SK-N-SH (cell line): Measurements from ENCODE around the gene CCDC127. TPM values are rescaled to one million over a fixed set of nuclear protein-coding genes. Genes with fewer than 3 reads are reported as not detected.

Experiments used
- CTCF ChIA-PET: fragments of 300-600, 350-600 bp; formaldehyde crosslinking; extraction: SDS; loops from one replicate; lab custom pipeline; 2021; lab: Yijun Ruan, JAX
- POLR2A ChIA-PET: fragments of 350-600 bp; sonication (Branson Sonifier 250); formaldehyde crosslinking; extraction: SDS; loops from one replicate; lab custom pipeline; 2020; ENCODE audit warnings: antibody characterized with exemption, inconsistent platforms; lab: Yijun Ruan, JAX
- DNase-seq: peaks from one replicate; pipeline ENCODE4 v3.0.0; 2012
- H2AFZ ChIP-seq: fragments of 200-600 bp; sonication (generic); 2 replicates; pipeline ENCODE4 v1.8.1; 2016; ENCODE audit warnings: antibody characterized with exemption, mild to moderate bottlenecking, low read depth
- H3F3A ChIP-seq: fragments of 200-600 bp; sonication (generic); replicated peaks from 2 replicates; pipeline ENCODE3; 2016; ENCODE audit warnings: antibody characterized with exemption, mild to moderate bottlenecking; ENCODE audit not compliant: insufficient read depth
- H3K27ac ChIP-seq, 2 experiments: fragments of 200-500 bp in 1 of 2; fragments of 200-600 bp in 1 of 2; sonication (Bioruptor generic) in 1 of 2; sonication (generic), shearing (Covaris generic) in 1 of 2; 2 replicates each; pipeline versions ENCODE4 v1.5.1 to v1.6.1; 2014 to 2016; ENCODE audit warnings: low read depth in 2 of 2, inconsistent platforms in 1 of 2, low read length in 1 of 2, mild to moderate bottlenecking in 1 of 2, mixed read lengths in 1 of 2
- H3K27me3 ChIP-seq: fragments of 200-600 bp; sonication (generic), shearing (Covaris generic); 2 replicates; pipeline ENCODE4 v1.6.1; 2016; ENCODE audit warnings: mixed run types; ENCODE audit not compliant: insufficient read depth
- H3K36me3 ChIP-seq, 2 experiments: fragments of 200-500 bp in 1 of 2; fragments of 200-600 bp in 1 of 2; sonication (Bioruptor generic) in 1 of 2; sonication (generic) in 1 of 2; replicated peaks in 1 of 2; 2 replicates each; pipeline versions ENCODE3 to v1.5.1; 2014 to 2016; ENCODE audit warnings: low read length in 1 of 2, mild to moderate bottlenecking in 1 of 2; ENCODE audit not compliant: insufficient read depth in 2 of 2, control insufficient read depth in 1 of 2
- H3K4me1 ChIP-seq, 2 experiments: fragments of 200-500 bp in 1 of 2; fragments of 200-600 bp in 1 of 2; sonication (Bioruptor generic) in 1 of 2; sonication (generic), shearing (Covaris generic) in 1 of 2; 2 replicates each; pipeline versions ENCODE4 v1.5.1 to v1.6.1; 2014 to 2016; ENCODE audit warnings: low read depth in 1 of 2, low read length in 1 of 2, mixed run types in 1 of 2; ENCODE audit not compliant: insufficient read depth in 2 of 2, control insufficient read depth in 1 of 2
- H3K4me2 ChIP-seq: fragments of 200-600 bp; sonication (generic), shearing (Covaris generic); 2 replicates; pipeline ENCODE4 v1.6.1; 2017; ENCODE audit warnings: mixed run types
- H3K4me3 ChIP-seq, 2 experiments: fragments of 200-500 bp in 1 of 2; fragments of 200-600 bp in 1 of 2; sonication (Bioruptor generic) in 1 of 2; sonication (generic), shearing (Covaris generic) in 1 of 2; 2 replicates each; pipeline versions ENCODE4 v1.5.1 to v1.8.1; 2014 to 2016; ENCODE audit warnings: low read depth in 2 of 2, inconsistent platforms in 1 of 2, low read length in 1 of 2, mild to moderate bottlenecking in 1 of 2, mixed read lengths in 1 of 2, moderate library complexity in 1 of 2
- H3K79me2 ChIP-seq: fragments of 200-600 bp; sonication (generic); 2 replicates; pipeline ENCODE4 v1.8.1; 2017; ENCODE audit warnings: mild to moderate bottlenecking; ENCODE audit not compliant: insufficient read depth
- H3K9ac ChIP-seq: fragments of 200-600 bp; sonication (generic); 2 replicates; pipeline ENCODE4 v1.6.1; 2017; ENCODE audit warnings: mixed run types
- H3K9me2 ChIP-seq: fragments of 200-600 bp; sonication (generic); 2 replicates; pipeline ENCODE4 v1.6.1; 2017; ENCODE audit warnings: mixed run types
- H3K9me3 ChIP-seq: fragments of 200-600 bp; sonication (generic); 2 replicates; pipeline ENCODE4 v1.6.1; 2017; ENCODE audit warnings: mixed run types, mild to moderate bottlenecking, moderate library complexity
- H4K20me1 ChIP-seq: fragments of 200-600 bp; sonication (generic); 2 replicates; pipeline ENCODE4 v1.6.1; 2017; ENCODE audit warnings: mild to moderate bottlenecking, mixed run types; ENCODE audit not compliant: insufficient read depth
- CHD2 ChIP-seq: fragments of 150-350 bp; IDR thresholded peaks from 2 replicates; pipeline ENCODE4 v1.6.1; 2018; ENCODE audit warnings: low read length; ENCODE audit not compliant: partially characterized antibody
- CTCF ChIP-seq: fragments of 200-600 bp; sonication (generic); IDR thresholded peaks from 2 replicates; pipeline ENCODE4 v1.6.1; 2017; ENCODE audit warnings: antibody characterized with exemption, mild to moderate bottlenecking, moderate library complexity
- ELF1 ChIP-seq: IDR thresholded peaks from 2 replicates; pipeline ENCODE4 v1.4.0; 2012
- FOSL2 ChIP-seq: IDR thresholded peaks from 2 replicates; pipeline ENCODE4 v1.4.0; 2012; ENCODE audit warnings: low read depth, mild to moderate bottlenecking, moderate library complexity, borderline replicate concordance
- FOXJ3 ChIP-seq: sonication (generic); formaldehyde crosslinking; IDR thresholded peaks from 2 replicates; pipeline ENCODE4 v1.5.1; 2020; ENCODE audit warnings: mild to moderate bottlenecking, missing genetic modification reagents
- FOXM1 ChIP-seq: IDR thresholded peaks from 2 replicates; pipeline ENCODE4 v1.4.0; 2012; ENCODE audit warnings: low read depth, mild to moderate bottlenecking
- GABPA ChIP-seq: IDR thresholded peaks from 2 replicates; pipeline ENCODE4 v1.4.0; 2012; ENCODE audit warnings: low read depth, mild to moderate bottlenecking
- GATA2 ChIP-seq: sonication (generic); formaldehyde crosslinking; IDR thresholded peaks from 2 replicates; pipeline ENCODE4 v1.5.0; 2020; ENCODE audit warnings: mild to moderate bottlenecking, missing genetic modification reagents
- JUND ChIP-seq: IDR thresholded peaks from 2 replicates; pipeline ENCODE4 v1.4.0; 2012
- MEF2A ChIP-seq: IDR thresholded peaks from 2 replicates; pipeline ENCODE4 v1.4.0; 2012; ENCODE audit warnings: low read depth, borderline replicate concordance
- NRF1 ChIP-seq: IDR thresholded peaks from 2 replicates; pipeline ENCODE4 v1.6.1; 2012; ENCODE audit warnings: low read depth, mild to moderate bottlenecking, low read length
- POLR2AphosphoS5 ChIP-seq: IDR thresholded peaks from 2 replicates; pipeline ENCODE4 v1.6.1; 2012; ENCODE audit warnings: low read depth, low read length
- RAD21 ChIP-seq: IDR thresholded peaks from 2 replicates; pipeline ENCODE4 v1.6.1; 2012; ENCODE audit warnings: mild to moderate bottlenecking, low read length
- RCOR1 ChIP-seq: fragments of 150-350 bp; IDR thresholded peaks from 2 replicates; pipeline ENCODE4 v1.6.1; 2017; ENCODE audit warnings: antibody characterized with exemption, low read length
- RFX5 ChIP-seq: IDR thresholded peaks from 2 replicates; pipeline ENCODE4 v1.6.1; 2012; ENCODE audit warnings: mild to moderate bottlenecking, improper control_type of control experiment, low read length
- RXRA ChIP-seq: IDR thresholded peaks from 2 replicates; pipeline ENCODE4 v1.4.0; 2012; ENCODE audit warnings: low read depth, mild to moderate bottlenecking, borderline replicate concordance
- SIN3A ChIP-seq: IDR thresholded peaks from 2 replicates; pipeline ENCODE4 v1.6.1; 2012; ENCODE audit warnings: low read depth, mild to moderate bottlenecking, low read length, moderate library complexity, borderline replicate concordance
- SMC3 ChIP-seq: IDR thresholded peaks from 2 replicates; pipeline ENCODE4 v1.6.1; 2012; ENCODE audit warnings: low read depth, low read length, improper control_type of control experiment
- TCF12 ChIP-seq: IDR thresholded peaks from 2 replicates; pipeline ENCODE4 v1.4.0; 2012
- WGBS: methylation state at CpG from one replicate; pipeline ENCODE4 v1.1.6; 2017; ENCODE audit warnings: low lambda C conversion rate; 5-methylcytosine and 5-hydroxymethylcytosine counted together
- polyA plus RNA-seq, 3 experiments: library from polyadenylated mRNA; depleted of rRNA; stranded (reverse); fragments of >200 nt; gene quantifications; 2 replicates each; pipeline ENCODE4 v1.2.3, GENCODE V29; 2012
- TF ChIP-seq, protein P1 (sequence below): IDR thresholded peaks from 2 replicates; pipeline ENCODE4 v1.4.0; 2012; ENCODE audit warnings: low read depth, borderline replicate concordance
- TF ChIP-seq, protein P2 (sequence below): fragments of 150-350 bp; IDR thresholded peaks from 2 replicates; pipeline ENCODE4 v1.6.1; 2017; ENCODE audit warnings: antibody characterized with exemption, low read length, low read depth, borderline replicate concordance

Gene CCDC127
- polyA plus RNA-seq, 1 of the 3 experiments (the other 2 are of a cell fraction) = 3.9 TPM

GRCh38 chr5:150746-151145, 67.2 kb downstream of the CCDC127 start:
- ChIA-PET CTCF (no interaction called here), POLR2A (no interaction called here)
- Histone ChIP-seq H3K36me3 (no peaks in the 10 kb centered on the region), H3K9ac (no peak overlapping the region), H3K9me3 (peaks cover 14% of the 10 kb centered on the region; the same call in 1 of the 2 replicates), H2AFZ (no peak overlapping the region), H3K4me1 (no peaks in the 10 kb centered on the region), H3K4me2 (no peak overlapping the region), H4K20me1 (no peaks in the 10 kb centered on the region), H3K27ac (no peak overlapping the region), H3F3A (peaks cover 4% of the 10 kb centered on the region), H3K4me3 (no peak overlapping the region), H3K9me2 (no peaks in the 10 kb centered on the region), H3K27me3 (no peaks in the 10 kb centered on the region), H3K79me2 (no peaks in the 10 kb centered on the region)
- DNase-seq = no peak
- TF ChIP-seq FOXJ3 (CRISPR knock-in tag) (no peak), SIN3A (no peak), ELF1 (no peak), POLR2AphosphoS5 (no peak), FOSL2 (no peak), RXRA (no peak), TCF12 (no peak), NRF1 (no peak), GATA2 (CRISPR knock-in tag) (no peak), CTCF (no peak), RCOR1 (no peak), GABPA (no peak), RFX5 (no peak)
- TF ChIP-seq, protein P1, sequence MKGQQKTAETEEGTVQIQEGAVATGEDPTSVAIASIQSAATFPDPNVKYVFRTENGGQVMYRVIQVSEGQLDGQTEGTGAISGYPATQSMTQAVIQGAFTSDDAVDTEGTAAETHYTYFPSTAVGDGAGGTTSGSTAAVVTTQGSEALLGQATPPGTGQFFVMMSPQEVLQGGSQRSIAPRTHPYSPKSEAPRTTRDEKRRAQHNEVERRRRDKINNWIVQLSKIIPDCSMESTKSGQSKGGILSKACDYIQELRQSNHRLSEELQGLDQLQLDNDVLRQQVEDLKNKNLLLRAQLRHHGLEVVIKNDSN = no peak
- TF ChIP-seq, protein P2, sequence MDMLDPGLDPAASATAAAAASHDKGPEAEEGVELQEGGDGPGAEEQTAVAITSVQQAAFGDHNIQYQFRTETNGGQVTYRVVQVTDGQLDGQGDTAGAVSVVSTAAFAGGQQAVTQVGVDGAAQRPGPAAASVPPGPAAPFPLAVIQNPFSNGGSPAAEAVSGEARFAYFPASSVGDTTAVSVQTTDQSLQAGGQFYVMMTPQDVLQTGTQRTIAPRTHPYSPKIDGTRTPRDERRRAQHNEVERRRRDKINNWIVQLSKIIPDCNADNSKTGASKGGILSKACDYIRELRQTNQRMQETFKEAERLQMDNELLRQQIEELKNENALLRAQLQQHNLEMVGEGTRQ = no peak
- 40% methylated on average over 4 of the region's 4 CpGs for WGBS

- 45% methylated on average over 6 of the region's 6 CpGs for WGBS
- Histone ChIP-seq H3F3A (peaks cover 4% of the 10 kb centered on the region), H3K9me2 (no peaks in the 10 kb centered on the region), H3K9me3 (peaks cover 14% of the 10 kb centered on the region; the same call in 1 of the 2 replicates), H3K4me1 (no peaks in the 10 kb centered on the region), H3K4me2 (no peak overlapping the region), H3K27me3 (no peaks in the 10 kb centered on the region), H3K79me2 (no peaks in the 10 kb centered on the region), H2AFZ (no peak overlapping the region), H3K4me3 (no peak overlapping the region), H4K20me1 (no peaks in the 10 kb centered on the region), H3K36me3 (no peaks in the 10 kb centered on the region), H3K27ac (no peak overlapping the region), H3K9ac (no peak overlapping the region)
- TF ChIP-seq JUND (no peak), RAD21 (no peak), RFX5 (no peak), CHD2 (no peak), NRF1 (no peak), MEF2A (no peak), RXRA (no peak), GATA2 (CRISPR knock-in tag) (no peak), SMC3 (no peak), TCF12 (no peak), FOXM1 (no peak), FOSL2 (no peak), GABPA (no peak)
- CTCF ChIA-PET = no interaction called here
- POLR2A ChIA-PET = no interaction called here
- DNase-seq = no peak
Observed at GRCh38 chr5:149745-150485, 68.0 kb downstream of the CCDC127 start.
